Epithelial cell of prostate (primary cell): ENCODE data around the gene SLMAP.

Source experiments
- DNase-seq: peaks from one replicate; pipeline ENCODE4 v3.0.0-alpha.2; 2011; ENCODE audit warnings: low read depth, low spot score
- H3K27ac ChIP-seq: fragments of 450-650 bp; 2 replicates; pipeline ENCODE4 v1.5.1; 2017; ENCODE audit warnings: mild to moderate bottlenecking

SLMAP gene

GRCh38 chr3:57749542-57749941, 6.6 kb upstream of the SLMAP start:
- DNase-seq: no peak
- no peak overlapping the region for H3K27ac ChIP-seq

- peak overlapping the region; percentile 98 for H3K27ac ChIP-seq
- peak; percentile 57 for DNase-seq
These were observed 3.8 kb upstream of the SLMAP start for GRCh38 chr3:57752307-57752706.

- DNase-seq: no peak
- H3K27ac ChIP-seq: peak overlapping the region; percentile 98
These were observed 3.1 kb upstream of the SLMAP start for GRCh38 chr3:57753016-57753415.

- peak overlapping the region; percentile 98 for H3K27ac ChIP-seq
- DNase-seq: no peak
These were observed 787 bp upstream of the SLMAP start for GRCh38 chr3:57755368-57755675.

- peak overlapping the region; percentile 98 for H3K27ac ChIP-seq
- no peak for DNase-seq
These were observed 656 bp downstream of the SLMAP start for GRCh38 chr3:57756528-57757401.

GRCh38 chr3:57757642-57758297, 1.7 kb downstream of the SLMAP start:
- DNase-seq: no peak
- H3K27ac ChIP-seq: peak overlapping the region; percentile 98

GRCh38 chr3:57758686-57759085, 2.6 kb downstream of the SLMAP start:
- H3K27ac ChIP-seq: no peak overlapping the region

GRCh38 chr3:57764794-57765193, 8.7 kb downstream of the SLMAP start:
- no peak overlapping the region for H3K27ac ChIP-seq
- no peak for DNase-seq

More at GRCh38 chr3:57758686-57759085, 2.6 kb downstream of the SLMAP start:
- DNase-seq: no peak

- no peak overlapping the region for H3K27ac ChIP-seq
- no peak for DNase-seq
These were observed 12.5 kb downstream of the SLMAP start for GRCh38 chr3:57768595-57768994.

- DNase-seq: no peak
- H3K27ac ChIP-seq: no peak overlapping the region
These were observed 14.1 kb downstream of the SLMAP start for GRCh38 chr3:57770009-57770827.

- no peak overlapping the region for H3K27ac ChIP-seq
- no peak for DNase-seq
These were observed 16.1 kb downstream of the SLMAP start for GRCh38 chr3:57772251-57772650.

- DNase-seq: no peak
- H3K27ac ChIP-seq: peak overlapping the region; percentile 47
These were observed 21.7 kb downstream of the SLMAP start for GRCh38 chr3:57777774-57778173.

- H3K27ac ChIP-seq: peak overlapping the region; percentile 47
These were observed 22.4 kb downstream of the SLMAP start for GRCh38 chr3:57778494-57778893.

GRCh38 chr3:57779666-57780065, 23.6 kb downstream of the SLMAP start:
- no peak for DNase-seq
- H3K27ac ChIP-seq: no peak overlapping the region

More at GRCh38 chr3:57778494-57778893, 22.4 kb downstream of the SLMAP start:
- DNase-seq: no peak

- DNase-seq: no peak
- H3K27ac ChIP-seq: peak overlapping the region; percentile 48
These were observed 27.3 kb downstream of the SLMAP start for GRCh38 chr3:57783186-57784088.

- DNase-seq: no peak
- peak overlapping the region; percentile 48 for H3K27ac ChIP-seq
These were observed 28.1 kb downstream of the SLMAP start for GRCh38 chr3:57784089-57784735.

GRCh38 chr3:57785446-57785845, 29.3 kb downstream of the SLMAP start:
- no peak for DNase-seq
- no peak overlapping the region for H3K27ac ChIP-seq

- no peak for DNase-seq
- H3K27ac ChIP-seq: no peak overlapping the region
These were observed 31.9 kb downstream of the SLMAP start for GRCh38 chr3:57787867-57788623.

GRCh38 chr3:57788624-57789018, 32.5 kb downstream of the SLMAP start:
- H3K27ac ChIP-seq: no peak overlapping the region
- no peak for DNase-seq
